ENCODE measurements around the gene NGEF.
"Not testable (repeated sequence)": the region's sequence is repeated elsewhere in the genome, so short reads cannot be mapped to it uniquely, and the experiment has no call there.

NGEF gene

GRCh38 chr2:232925821-232926156 lies 87.3 kb downstream of the NGEF start:
- DNase-seq, result no peak

GRCh38 chr2:232925153-232925820 lies 87.8 kb downstream of the NGEF start:
- DNase-seq, result no peak

GRCh38 chr2:232924433-232924832 lies 88.6 kb downstream of the NGEF start:
- no peak for DNase-seq

- no peak for DNase-seq
Measured at GRCh38 chr2:232920760-232921159, 92.3 kb downstream of the NGEF start.

- no peak for DNase-seq
Measured at GRCh38 chr2:232920055-232920454, 93.0 kb downstream of the NGEF start.

GRCh38 chr2:232919141-232919540 lies 93.9 kb downstream of the NGEF start:
- no peak for DNase-seq

GRCh38 chr2:232913903-232914302 lies 99.2 kb downstream of the NGEF start:
- no peak for DNase-seq

GRCh38 chr2:232911712-232912277 lies 101.3 kb downstream of the NGEF start:
- no peak for DNase-seq

- DNase-seq, result no peak
Measured at GRCh38 chr2:232910376-232910775, 102.7 kb downstream of the NGEF start.

- no peak for DNase-seq
Measured at GRCh38 chr2:232908695-232909094, 104.4 kb downstream of the NGEF start.

GRCh38 chr2:232907718-232908085 lies 105.4 kb downstream of the NGEF start:
- not testable (repeated sequence) for DNase-seq

- DNase-seq, result not testable (repeated sequence)
Measured at GRCh38 chr2:232906867-232907717, 106.0 kb downstream of the NGEF start.

- DNase-seq, result no peak
Measured at GRCh38 chr2:232903989-232904388, 109.1 kb downstream of the NGEF start.

GRCh38 chr2:232901736-232902578 lies 111.1 kb downstream of the NGEF start:
- no peak for DNase-seq

- DNase-seq, result no peak
Measured at GRCh38 chr2:232900811-232901735, 112.0 kb downstream of the NGEF start.

GRCh38 chr2:232898592-232899543 lies 114.2 kb downstream of the NGEF start:
- no peak for DNase-seq

- DNase-seq, result no peak
Measured at GRCh38 chr2:232897598-232898408, 115.3 kb downstream of the NGEF start.

- DNase-seq, result no peak
Measured at GRCh38 chr2:232896720-232897597, 116.1 kb downstream of the NGEF start.

- no peak for DNase-seq
Measured at GRCh38 chr2:232896111-232896510, 116.9 kb downstream of the NGEF start.
